CD14-positive monocyte (primary cell): ENCODE measurements around the gene KRT74. TPM values are rescaled to one million over a fixed set of nuclear protein-coding genes. Genes with fewer than 3 reads are reported as not detected.

Experiments
- DNase-seq, 3 donors: peaks; one replicate each; pipeline ENCODE4 v3.0.0-alpha.2; 2011 to 2022
- H2AFZ ChIP-seq: 2 replicates; pipeline ENCODE4 v1.6.0; 2012; ENCODE audit warnings: mild to moderate bottlenecking, low read depth, low read length, inconsistent platforms; ENCODE audit not compliant: insufficient read depth, poor library complexity, severe bottlenecking
- H3K27ac ChIP-seq, 2 donors: 1 replicate in 1 of 2; 2 replicates in 1 of 2; pipeline ENCODE4 v1.5.1; 2012 to 2013; ENCODE audit warnings: low read length in 2 of 2, control low read depth in 1 of 2, inconsistent platforms in 1 of 2, low read depth in 1 of 2, mild to moderate bottlenecking in 1 of 2
- H3K27me3 ChIP-seq, 2 donors: one replicate each; pipeline versions ENCODE4 v1.6.0 to v1.6.1; 2011 to 2013; ENCODE audit warnings: low read length in 2 of 2; ENCODE audit not compliant: control insufficient read depth in 2 of 2, insufficient read depth in 2 of 2
- H3K36me3 ChIP-seq, 2 donors: replicated peaks in 1 of 2; 1 replicate in 1 of 2; 2 replicates in 1 of 2; pipeline versions ENCODE4 v1.5.1 to v1.6.1; 2012 to 2013; ENCODE audit warnings: low read length in 2 of 2, control low read depth in 1 of 2, inconsistent platforms in 1 of 2, mild to moderate bottlenecking in 1 of 2; ENCODE audit not compliant: insufficient read depth in 2 of 2, control insufficient read depth in 1 of 2
- H3K4me1 ChIP-seq, 2 donors: 1 replicate in 1 of 2; 2 replicates in 1 of 2; pipeline versions ENCODE4 v1.5.1 to v1.6.1; 2012 to 2013; ENCODE audit warnings: low read length in 2 of 2, control low read depth in 1 of 2, inconsistent platforms in 1 of 2, mild to moderate bottlenecking in 1 of 2, moderate library complexity in 1 of 2; ENCODE audit not compliant: insufficient read depth in 2 of 2, control insufficient read depth in 1 of 2
- H3K4me2 ChIP-seq: replicated peaks from 2 replicates; pipeline ENCODE3; 2012; ENCODE audit warnings: low read length, moderate library complexity, mild to moderate bottlenecking; ENCODE audit not compliant: poor library complexity, severe bottlenecking; ENCODE audit errors: extremely low read depth
- H3K4me3 ChIP-seq, 3 experiments: fragments of 200-600 bp in 1 of 3; sonication (generic) in 1 of 3; replicated peaks in 1 of 3; 1 replicate in 2 of 3; 2 replicates in 1 of 3; pipeline ENCODE4 v1.5.1; 2011 to 2013; ENCODE audit warnings: low read length in 3 of 3, mild to moderate bottlenecking in 3 of 3, control low read depth in 2 of 3, low read depth in 2 of 3, inconsistent platforms in 1 of 3, moderate library complexity in 1 of 3
- H3K79me2 ChIP-seq: 2 replicates; pipeline ENCODE4 v1.6.0; 2012; ENCODE audit warnings: mild to moderate bottlenecking, control low read depth, inconsistent platforms, low read length, moderate library complexity; ENCODE audit not compliant: insufficient read depth
- H3K9ac ChIP-seq: 2 replicates; pipeline ENCODE4 v1.6.0; 2017; ENCODE audit warnings: low read length, mild to moderate bottlenecking; ENCODE audit not compliant: insufficient read depth, poor library complexity, severe bottlenecking
- H3K9me3 ChIP-seq, 2 donors: replicated peaks in 1 of 2; 1 replicate in 1 of 2; 2 replicates in 1 of 2; pipeline versions ENCODE4 v1.5.1 to v1.6.1; 2012 to 2013; ENCODE audit warnings: low read length in 2 of 2, control low read depth in 1 of 2; ENCODE audit not compliant: control insufficient read depth in 1 of 2, insufficient read depth in 1 of 2
- H4K20me1 ChIP-seq: 2 replicates; pipeline ENCODE4 v1.6.0; 2012; ENCODE audit warnings: mild to moderate bottlenecking, low read length, control low read depth, moderate library complexity; ENCODE audit not compliant: insufficient read depth
- H3K27ac Mint-ChIP-seq, 7 donors: one replicate each; pipeline ENCODE4 v1.8.0; 2020; ENCODE audit warnings: mild to moderate bottlenecking in 7 of 7, mixed read lengths in 7 of 7, moderate library complexity in 6 of 7, inconsistent platforms in 2 of 7
- H3K27me3 Mint-ChIP-seq, 3 donors: one replicate each; pipeline ENCODE4 v1.8.0; 2021 to 2022; ENCODE audit warnings: low read depth in 3 of 3, mild to moderate bottlenecking in 3 of 3, mixed read lengths in 3 of 3, moderate library complexity in 3 of 3, inconsistent platforms in 1 of 3
- H3K36me3 Mint-ChIP-seq, 2 donors: one replicate each; pipeline ENCODE4 v1.8.0; 2020; ENCODE audit warnings: mixed read lengths in 2 of 2, inconsistent platforms in 1 of 2, mild to moderate bottlenecking in 1 of 2
- H3K4me1 Mint-ChIP-seq: one replicate; pipeline ENCODE4 v1.8.0; 2020; ENCODE audit warnings: mild to moderate bottlenecking, mixed read lengths
- H3K4me3 Mint-ChIP-seq, 2 donors: one replicate each; pipeline ENCODE4 v1.8.0; 2020; ENCODE audit warnings: mild to moderate bottlenecking in 2 of 2, mixed read lengths in 2 of 2, moderate library complexity in 1 of 2
- H3K9me3 Mint-ChIP-seq, 7 donors: one replicate each; pipeline ENCODE4 v1.8.0; 2020 to 2022; ENCODE audit warnings: mixed read lengths in 7 of 7, mild to moderate bottlenecking in 6 of 7, moderate library complexity in 6 of 7, inconsistent platforms in 2 of 7
- WGBS: methylation state at CpG from one replicate; pipeline ENCODE4 v1.1.5; 2013; ENCODE audit warnings: missing lambda C conversion rate; ENCODE audit not compliant: insufficient coverage; 5-methylcytosine and 5-hydroxymethylcytosine counted together
- intact Hi-C, 2 donors: fragments of 100-400 bp; cut with micrococcal nuclease; formaldehyde crosslinking; loops; one replicate each; pipeline versions ENCODE4 v1.15.0 to v1.15.1; 2023
- polyA plus RNA-seq, 3 donors: library from polyadenylated mRNA; depleted of rRNA in 1 of 3; unstranded in 2 of 3; stranded (reverse) in 1 of 3; fragments of 300-500 nt in 2 of 3; fragments of >200 nt in 1 of 3; fragmentation: Illumina TruSeq in 2 of 3; gene quantifications; 1 replicate in 2 of 3; 2 replicates in 1 of 3; pipeline ENCODE4 v1.2.3, GENCODE V29; 2012 to 2021
- TF ChIP-seq, protein P1 (sequence below): fragments of 200-600 bp; IDR thresholded peaks from one replicate; pipeline ENCODE4 v1.8.0; 2022; ENCODE audit warnings: antibody characterized with exemption, mild to moderate bottlenecking

The KRT74 gene
- polyA plus RNA-seq, 3 donors: not detected

- Mint-ChIP-seq H3K27ac (no peak overlapping the region), H3K27me3 (peaks cover 4 to 15% (median 8%) of the 10 kb centered on the region in 3 donors), H3K36me3 (no peaks in the 10 kb centered on the region), H3K4me1 (no peaks in the 10 kb centered on the region), H3K4me3 (no peak overlapping the region), H3K9me3 (no peaks in the 10 kb centered on the region)
- intact Hi-C loops: no loop called here
- Histone ChIP-seq H3K27ac (no peak overlapping the region), H3K9me3 (no peaks in the 10 kb centered on the region), H3K27me3 (no peaks in the 10 kb centered on the region), H3K4me2 (no peak overlapping the region), H2AFZ (no peak overlapping the region), H3K9ac (no peak overlapping the region), H3K4me1 (no peaks in the 10 kb centered on the region), H3K4me3 (no peak overlapping the region), H4K20me1 (no peaks in the 10 kb centered on the region), H3K79me2 (no peaks in the 10 kb centered on the region), H3K36me3 (no peaks in the 10 kb centered on the region)
- no peak for DNase-seq
- WGBS: 75% methylated on average over 2 of the region's 3 CpGs
- TF ChIP-seq, protein P1, sequence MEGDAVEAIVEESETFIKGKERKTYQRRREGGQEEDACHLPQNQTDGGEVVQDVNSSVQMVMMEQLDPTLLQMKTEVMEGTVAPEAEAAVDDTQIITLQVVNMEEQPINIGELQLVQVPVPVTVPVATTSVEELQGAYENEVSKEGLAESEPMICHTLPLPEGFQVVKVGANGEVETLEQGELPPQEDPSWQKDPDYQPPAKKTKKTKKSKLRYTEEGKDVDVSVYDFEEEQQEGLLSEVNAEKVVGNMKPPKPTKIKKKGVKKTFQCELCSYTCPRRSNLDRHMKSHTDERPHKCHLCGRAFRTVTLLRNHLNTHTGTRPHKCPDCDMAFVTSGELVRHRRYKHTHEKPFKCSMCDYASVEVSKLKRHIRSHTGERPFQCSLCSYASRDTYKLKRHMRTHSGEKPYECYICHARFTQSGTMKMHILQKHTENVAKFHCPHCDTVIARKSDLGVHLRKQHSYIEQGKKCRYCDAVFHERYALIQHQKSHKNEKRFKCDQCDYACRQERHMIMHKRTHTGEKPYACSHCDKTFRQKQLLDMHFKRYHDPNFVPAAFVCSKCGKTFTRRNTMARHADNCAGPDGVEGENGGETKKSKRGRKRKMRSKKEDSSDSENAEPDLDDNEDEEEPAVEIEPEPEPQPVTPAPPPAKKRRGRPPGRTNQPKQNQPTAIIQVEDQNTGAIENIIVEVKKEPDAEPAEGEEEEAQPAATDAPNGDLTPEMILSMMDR: no peak
Measured at GRCh38 chr12:52519387-52519703, 54.3 kb downstream of the KRT74 start.

- Mint-ChIP-seq H3K27me3 (peaks cover 4 to 15% (median 8%) of the 10 kb centered on the region in 3 donors), H3K4me3 (no peak overlapping the region), H3K27ac (no peak overlapping the region), H3K36me3 (no peaks in the 10 kb centered on the region), H3K4me1 (no peaks in the 10 kb centered on the region), H3K9me3 (no peaks in the 10 kb centered on the region)
- H3K4me1 ChIP-seq: no peaks in the 10 kb centered on the region
- H3K9me3 ChIP-seq: no peaks in the 10 kb centered on the region
- no peak overlapping the region for H3K27ac ChIP-seq
- TF ChIP-seq, protein P1: no peak
- no peak for DNase-seq
- H3K9ac ChIP-seq: no peak overlapping the region
- H3K4me2 ChIP-seq: no peak overlapping the region
- no peak overlapping the region for H3K4me3 ChIP-seq
- H4K20me1 ChIP-seq: no peaks in the 10 kb centered on the region
- no peak overlapping the region for H2AFZ ChIP-seq
- no peaks in the 10 kb centered on the region for H3K79me2 ChIP-seq
- 98% methylated on average over 6 of the region's 8 CpGs for WGBS
- no peaks in the 10 kb centered on the region for H3K27me3 ChIP-seq
- intact Hi-C loops: no loop called here
- H3K36me3 ChIP-seq: no peaks in the 10 kb centered on the region
Measured at GRCh38 chr12:52518574-52519386, 54.9 kb downstream of the KRT74 start.
